NCI-H226 (cell line): ENCODE data around the gene PSMB1.

Experiments
- DNase-seq: peaks from one replicate; pipeline ENCODE4 v3.0.0-alpha.2; 2015

PSMB1 gene

DNA sequence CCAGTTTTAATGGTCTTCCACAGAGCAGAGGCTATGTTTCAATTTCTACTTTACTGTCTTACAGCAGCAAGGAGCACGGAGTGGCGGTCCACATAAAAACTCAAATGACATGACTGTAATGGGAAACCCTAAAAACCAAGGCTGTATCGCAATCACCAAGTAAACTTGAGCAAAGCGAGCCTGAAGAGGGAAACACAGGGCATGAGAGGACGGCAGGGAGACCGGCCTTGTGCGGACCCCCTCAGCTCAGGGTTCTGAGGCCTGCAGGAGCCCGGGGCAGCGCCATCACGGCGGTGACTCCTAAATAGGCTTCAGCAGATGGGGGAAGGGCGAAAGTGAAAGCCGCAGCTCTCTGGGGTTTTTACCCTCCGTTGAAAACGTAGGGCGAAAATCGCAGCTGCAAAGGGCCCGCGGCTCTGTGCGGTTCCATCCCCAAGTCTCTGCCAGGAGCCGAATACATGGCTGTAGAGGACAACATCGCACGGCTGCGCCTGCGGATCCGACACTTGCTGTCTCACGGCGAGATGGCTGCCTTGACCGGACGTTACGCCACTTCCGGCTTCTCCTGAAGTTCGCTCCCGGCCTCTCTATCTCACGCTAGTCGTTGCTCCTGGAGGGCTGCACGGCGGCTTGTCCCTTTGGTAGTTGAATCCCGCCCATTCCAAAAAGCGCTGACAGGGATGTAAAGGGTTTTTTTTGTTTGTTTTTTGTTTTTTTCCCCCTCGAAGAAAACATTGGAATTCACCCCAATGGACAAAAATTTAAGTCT, at the start of gene PSMB1:
TSS of gene PSMB1 (minus strand) at position 543 of the 769 bp plus-strand sequence. CDS start at position 478, 65 bp downstream.
- peak; percentile 95 for DNase-seq

DNA sequence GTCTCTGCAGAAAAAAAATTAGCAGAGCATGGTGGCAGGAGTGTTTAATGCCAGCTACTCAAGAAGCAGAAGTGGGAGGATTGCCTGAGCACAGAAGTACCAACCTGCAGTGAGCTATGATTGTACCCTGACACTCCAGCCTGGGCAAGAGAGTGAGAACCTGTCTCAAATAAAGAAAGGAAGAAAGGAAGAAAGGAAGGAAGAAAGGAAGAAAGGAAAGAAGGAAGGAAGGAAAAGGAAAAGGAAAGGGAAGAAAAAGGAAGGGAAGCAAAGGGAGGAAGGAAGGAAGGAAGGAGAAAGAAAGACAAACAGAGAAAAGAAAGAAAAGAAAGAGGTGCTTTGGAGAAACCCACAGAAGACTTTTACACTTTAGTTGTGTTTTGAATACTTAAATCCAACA, 44.2 kb upstream of the PSMB1 start:
- DNase-seq, result no peak

DNA sequence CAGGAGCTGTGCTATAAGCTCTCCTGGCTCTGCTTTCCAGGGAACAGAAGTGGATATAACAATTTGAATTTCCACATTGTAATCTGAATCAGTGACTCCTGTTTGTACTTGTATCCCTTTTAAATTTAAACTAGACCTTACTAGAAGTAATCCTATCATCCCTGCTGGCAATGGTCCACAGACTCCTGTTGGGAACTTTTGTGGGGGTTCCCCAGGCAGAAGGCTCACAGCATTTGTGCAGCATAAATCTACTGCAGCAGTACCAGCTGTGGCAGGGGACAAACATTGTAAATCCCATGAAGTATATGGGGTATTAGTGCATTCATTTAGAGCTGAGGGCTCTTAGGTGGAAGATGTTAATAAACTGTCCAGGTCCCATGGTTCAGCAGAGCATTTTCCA, 43.3 kb upstream of the PSMB1 start:
- DNase-seq, result no peak

DNA sequence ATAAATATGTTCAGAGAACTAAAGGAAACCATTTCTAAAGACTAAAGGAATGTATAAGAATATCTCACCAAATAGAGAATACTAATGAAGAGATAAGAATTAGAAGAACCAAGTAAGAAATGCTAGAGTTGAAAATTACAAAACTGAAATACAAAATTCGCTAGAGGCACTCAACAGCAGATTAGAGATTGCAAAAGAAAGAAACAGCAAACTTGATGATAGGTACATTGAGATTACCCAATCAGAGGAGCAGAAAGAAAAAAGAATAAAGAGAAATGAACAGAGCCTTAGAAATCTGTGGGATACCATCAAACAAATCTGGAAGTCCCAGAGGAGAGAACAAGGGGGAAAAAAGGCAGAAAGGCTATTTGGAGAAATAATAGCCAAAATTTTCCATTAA, 37.6 kb upstream of the PSMB1 start:
- no peak for DNase-seq

GRCh38 chr6:170584954-170585498, 31.9 kb upstream of the PSMB1 start:
- no peak for DNase-seq

GRCh38 chr6:170584181-170584953, 31.3 kb upstream of the PSMB1 start, which contains the start of gene PDCD2:
Gene PDCD2 (minus strand): TSS chr6:170584637. CDS start chr6:170584581, 56 bp downstream.
- peak; percentile 95 for DNase-seq

DNA sequence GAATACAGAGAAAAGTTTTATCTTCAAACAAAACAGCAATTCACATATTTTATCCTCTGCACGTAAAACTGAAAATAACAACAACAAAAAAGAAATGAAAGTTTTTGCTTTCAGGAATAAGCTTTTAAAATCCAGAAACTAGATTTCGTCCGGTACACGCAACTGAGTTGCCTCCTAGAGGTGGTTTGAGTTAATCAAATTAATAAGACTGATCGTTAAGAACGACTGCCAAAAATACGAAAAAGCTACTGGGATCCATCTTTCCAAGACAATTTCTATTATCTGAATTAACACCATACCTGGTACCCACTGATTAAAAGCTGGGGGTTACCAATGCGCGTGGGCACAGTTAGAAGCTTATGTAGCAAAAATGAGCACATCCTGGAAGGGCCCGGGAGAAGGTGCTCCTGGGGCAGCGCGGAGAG, 30.7 kb upstream of the PSMB1 start:
- DNase-seq, result no peak

DNA sequence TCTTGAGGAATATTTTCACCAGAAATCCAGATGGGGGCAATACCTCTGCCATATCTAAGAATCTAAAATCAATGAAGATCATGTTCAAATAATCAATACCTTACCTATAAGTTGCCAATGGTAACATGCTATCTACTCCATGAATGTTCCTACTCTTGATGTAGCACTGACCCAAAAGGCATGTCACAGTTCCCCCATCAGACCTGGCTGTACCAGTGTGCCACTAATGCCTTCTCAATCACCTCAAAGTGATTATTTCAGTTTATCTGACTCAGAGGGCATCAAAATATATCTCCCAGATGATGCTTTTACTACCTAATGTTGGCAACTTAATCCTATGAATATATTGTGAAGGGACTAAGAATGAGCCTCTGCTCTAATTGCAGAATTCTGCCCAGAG, 25.8 kb upstream of the PSMB1 start:
- DNase-seq, result no peak

DNA sequence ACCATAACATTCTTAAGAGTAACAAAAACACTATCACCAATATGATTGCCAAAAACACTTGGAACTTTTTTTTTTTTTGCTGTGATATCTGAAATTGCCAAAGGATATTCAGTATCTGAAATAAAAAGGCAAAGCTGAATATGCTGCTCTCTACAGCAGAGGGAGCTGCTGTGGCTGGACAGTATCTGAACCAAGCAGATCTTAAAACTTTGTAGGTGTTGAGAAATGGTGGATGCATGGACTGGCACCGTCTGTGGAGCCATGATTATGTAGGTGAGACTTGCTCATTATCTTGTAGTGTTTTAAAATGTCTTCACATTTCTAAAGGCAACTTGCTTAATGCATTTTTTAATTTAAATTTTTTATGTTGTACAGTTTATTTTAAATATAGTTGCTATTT, 22.1 kb upstream of the PSMB1 start:
- no peak for DNase-seq

DNA sequence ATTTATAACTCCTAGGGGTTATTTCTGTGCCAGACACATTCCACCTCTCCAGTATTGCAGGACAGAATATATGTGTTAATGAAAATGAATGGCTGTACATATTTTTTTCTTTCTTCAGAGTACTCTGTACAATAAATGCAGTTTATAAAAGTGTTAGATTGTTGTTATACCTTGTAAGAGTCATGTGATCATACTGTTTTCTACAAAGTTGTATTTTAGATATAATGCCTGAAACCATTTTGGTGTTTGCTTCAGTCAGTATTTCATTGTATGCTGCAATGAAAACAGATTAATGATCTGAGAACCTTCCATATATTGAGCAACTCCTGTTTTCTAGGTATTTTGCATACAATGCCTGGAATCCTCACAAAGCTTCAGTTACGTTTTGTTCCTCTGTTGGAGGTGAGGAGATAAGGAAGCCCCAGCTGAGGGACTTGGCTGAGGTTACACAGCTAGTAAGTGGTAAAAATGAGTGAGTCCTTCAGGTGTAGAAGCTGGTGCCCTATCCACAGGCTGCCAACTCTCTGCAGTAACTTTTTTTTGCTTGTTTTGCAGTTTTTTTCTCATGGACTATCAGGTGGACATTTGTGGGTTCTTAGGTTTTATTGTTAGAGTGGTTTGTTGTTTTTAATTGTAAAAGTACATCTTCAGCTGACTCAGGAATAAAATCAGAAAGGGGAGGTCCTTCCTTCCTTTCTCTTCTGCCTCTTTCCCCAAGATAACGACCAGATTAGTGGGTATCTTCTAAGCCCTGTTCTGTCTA, 19.8 kb upstream of the PSMB1 start:
- DNase-seq, result no peak

- no peak for DNase-seq
Observed at GRCh38 chr6:170564936-170565530, 11.9 kb upstream of the PSMB1 start.

DNA sequence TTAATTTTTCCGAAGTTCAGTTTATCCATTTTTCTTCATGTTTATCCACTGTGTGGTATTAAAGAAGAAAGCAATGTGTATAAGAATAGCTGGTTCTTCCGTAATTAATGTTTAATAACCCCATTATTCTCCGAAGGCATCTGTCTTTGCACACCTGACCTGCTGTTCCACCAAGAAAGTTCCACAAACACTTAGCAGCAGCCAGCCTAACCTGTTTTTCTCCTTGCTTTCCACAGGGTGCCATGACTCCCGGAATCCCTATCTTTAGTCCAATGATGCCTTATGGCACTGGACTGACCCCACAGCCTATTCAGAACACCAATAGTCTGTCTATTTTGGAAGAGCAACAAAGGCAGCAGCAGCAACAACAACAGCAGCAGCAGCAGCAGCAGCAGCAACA, 8.4 kb upstream of the PSMB1 start:
- DNase-seq, result no peak

DNA sequence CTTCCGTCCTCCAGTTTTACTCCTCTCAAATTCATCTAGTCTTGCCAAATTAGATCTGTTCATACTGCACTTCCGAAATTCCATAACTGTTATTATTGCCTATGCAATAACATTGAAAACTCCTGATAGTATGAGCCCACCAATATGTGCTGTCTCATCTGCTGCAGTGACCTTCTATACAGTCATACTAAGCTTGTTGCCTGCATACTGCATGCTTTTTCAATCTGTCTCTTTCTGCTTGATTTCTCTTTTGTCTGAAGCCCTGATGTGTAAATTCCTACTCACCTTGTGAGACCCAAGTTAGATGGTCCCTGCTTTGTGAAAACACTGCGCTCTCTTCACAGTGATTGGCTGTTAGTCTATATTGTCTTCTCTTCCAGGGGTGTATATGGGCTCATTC, 2.2 kb upstream of the PSMB1 start:
- no peak for DNase-seq

DNA sequence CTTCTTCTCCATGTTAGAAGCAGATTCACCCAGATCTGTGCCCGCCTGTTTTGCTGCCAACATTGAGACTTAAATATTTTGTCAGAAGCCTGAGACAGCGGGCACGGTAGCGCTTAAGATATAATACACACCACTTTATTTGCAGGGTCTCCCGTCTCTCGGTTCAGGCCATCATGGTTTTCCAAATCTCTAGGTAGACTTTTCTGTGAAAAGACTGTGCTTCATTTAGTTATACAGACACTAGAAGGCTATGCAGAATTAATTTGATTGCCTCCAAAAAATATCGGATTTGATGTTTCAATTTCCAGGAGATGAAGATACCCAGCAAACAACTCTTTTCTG, 1.7 kb upstream of the PSMB1 start:
- no peak for DNase-seq

GRCh38 chr6:170554013-170554795, 1.1 kb upstream of the PSMB1 start, which contains the start of gene TBP:
Gene TBP (plus strand): TSS chr6:170554369. CDS start chr6:170557030, 2,661 bp downstream.
- DNase-seq, result peak; percentile 99

- no peak for DNase-seq
Observed at GRCh38 chr6:170553534-170554012, 466 bp upstream of the PSMB1 start.

- DNase-seq, result no peak
Observed at GRCh38 chr6:170545405-170545804, 7.7 kb downstream of the PSMB1 start.

DNA sequence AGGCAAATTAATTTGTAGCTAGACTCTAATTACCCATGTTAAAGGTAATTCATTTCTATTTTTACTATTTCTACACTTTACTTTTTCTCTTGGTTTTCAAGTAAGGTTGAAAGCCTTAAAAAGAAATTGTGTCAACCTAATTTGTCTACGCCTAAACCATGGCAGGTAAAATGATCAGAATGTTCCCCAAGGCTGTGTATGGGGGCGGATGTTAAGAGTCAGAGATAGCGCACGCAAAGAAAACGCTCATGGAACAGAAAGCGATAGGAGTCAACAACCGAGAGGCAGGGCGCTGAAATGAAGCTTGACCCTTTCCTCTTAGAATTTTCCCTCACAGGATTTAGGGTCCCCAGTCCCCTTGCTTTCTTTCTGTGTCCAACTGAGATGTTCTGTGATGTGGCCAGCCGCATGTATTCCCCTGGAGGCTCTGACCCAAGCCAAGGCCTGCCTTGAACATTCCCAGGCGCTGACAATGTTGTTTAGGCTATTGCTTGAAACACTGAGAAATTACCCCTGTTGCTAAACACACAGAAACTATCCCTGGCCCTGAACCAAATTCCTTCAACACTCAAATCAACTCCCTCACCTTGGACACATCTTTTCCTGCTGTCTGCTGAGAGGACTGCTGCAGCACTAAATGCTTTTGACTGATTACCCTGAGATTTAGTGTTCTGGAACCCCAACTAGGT, 10.9 kb downstream of the PSMB1 start:
- peak; percentile 77 for DNase-seq

DNA sequence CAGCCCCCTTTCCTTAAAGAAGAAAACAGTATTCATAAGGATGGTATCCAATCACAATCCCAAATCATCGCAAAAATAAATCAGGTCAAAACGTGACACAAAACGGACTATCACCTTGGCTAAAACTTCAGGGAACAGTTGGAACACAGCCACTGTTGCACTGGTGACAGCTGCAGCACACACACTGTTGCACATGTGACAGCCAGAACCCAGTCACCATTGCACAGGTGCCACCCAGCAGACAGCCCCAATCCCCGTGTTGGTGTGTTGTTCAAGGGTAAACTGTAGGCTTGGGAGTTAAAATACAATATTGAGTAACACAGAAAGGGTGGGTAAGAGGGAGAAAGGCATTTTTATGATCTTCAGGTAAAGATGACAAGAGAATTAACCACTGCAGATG, 15.8 kb downstream of the PSMB1 start:
- no peak for DNase-seq

DNA sequence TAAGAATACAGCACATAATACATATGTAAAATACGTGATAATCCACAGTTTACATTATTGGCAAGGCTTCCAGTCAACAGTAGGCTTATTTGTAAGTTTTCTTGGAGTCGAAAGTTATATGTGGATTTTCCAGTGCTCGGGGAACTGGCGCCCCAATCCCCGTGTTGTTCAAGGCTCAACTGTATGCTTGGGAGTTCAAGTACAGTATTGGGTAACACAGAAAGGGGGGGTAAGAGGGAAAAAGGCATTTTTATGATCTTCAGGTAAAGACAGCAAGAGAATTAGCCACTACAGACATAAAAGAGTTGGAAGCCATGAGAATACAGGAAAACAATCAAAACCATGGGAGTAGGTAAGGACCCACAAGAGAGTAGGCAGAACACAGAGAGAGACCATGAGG, 16.4 kb downstream of the PSMB1 start:
- no peak for DNase-seq

GRCh38 chr6:170535004-170535403, 18.1 kb downstream of the PSMB1 start:
- DNase-seq, result no peak
